NCI-H1436 (cell line): ENCODE measurements around the gene SPOCK1.
"Not testable (repeated sequence)": the region's sequence is repeated elsewhere in the genome, so short reads cannot be mapped to it uniquely, and the experiment has no call there.

Experiments used
- DNase-seq: peaks from one replicate; lab custom pipeline; 2025; lab: John Stamatoyannopoulos, UW

The SPOCK1 gene

GRCh38 chr5:137263371-137264005, 235.6 kb downstream of the SPOCK1 start:
- no peak for DNase-seq

- DNase-seq, result no peak
These were observed 236.3 kb downstream of the SPOCK1 start for GRCh38 chr5:137262818-137263217.

- no peak for DNase-seq
These were observed 238.1 kb downstream of the SPOCK1 start for GRCh38 chr5:137260820-137261695.

- DNase-seq, result not testable (repeated sequence)
These were observed 240.0 kb downstream of the SPOCK1 start for GRCh38 chr5:137259115-137259514.

- no peak for DNase-seq
These were observed 244.7 kb downstream of the SPOCK1 start for GRCh38 chr5:137254119-137255090.

- no peak for DNase-seq
These were observed 246.6 kb downstream of the SPOCK1 start for GRCh38 chr5:137252512-137252911.

GRCh38 chr5:137250421-137250820, 248.7 kb downstream of the SPOCK1 start:
- DNase-seq, result no peak

- no peak for DNase-seq
These were observed 250.6 kb downstream of the SPOCK1 start for GRCh38 chr5:137248527-137248926.

- DNase-seq, result no peak
These were observed 253.7 kb downstream of the SPOCK1 start for GRCh38 chr5:137245438-137245837.

GRCh38 chr5:137240285-137240684, 258.8 kb downstream of the SPOCK1 start:
- DNase-seq, result no peak

- no peak for DNase-seq
These were observed 262.1 kb downstream of the SPOCK1 start for GRCh38 chr5:137236849-137237507.

- DNase-seq, result no peak
These were observed 262.9 kb downstream of the SPOCK1 start for GRCh38 chr5:137236252-137236651.

GRCh38 chr5:137234973-137235943, 263.9 kb downstream of the SPOCK1 start:
- no peak for DNase-seq

GRCh38 chr5:137233726-137234125, 265.4 kb downstream of the SPOCK1 start:
- DNase-seq, result no peak

- DNase-seq, result not testable (repeated sequence)
These were observed 265.8 kb downstream of the SPOCK1 start for GRCh38 chr5:137233304-137233703.

- no peak for DNase-seq
These were observed 267.6 kb downstream of the SPOCK1 start for GRCh38 chr5:137231540-137231939.

GRCh38 chr5:137228816-137229215, 270.3 kb downstream of the SPOCK1 start:
- DNase-seq, result no peak

- no peak for DNase-seq
These were observed 273.0 kb downstream of the SPOCK1 start for GRCh38 chr5:137226081-137226480.

GRCh38 chr5:137223324-137224295, 275.5 kb downstream of the SPOCK1 start:
- DNase-seq, result no peak
